Fibroblast of mammary gland (primary cell): ENCODE results near the gene TMEM50B.
"Not testable (repeated sequence)": the region's sequence is repeated elsewhere in the genome, so short reads cannot be mapped to it uniquely, and the experiment has no call there.

Source experiments
- DNase-seq: peaks from one replicate; pipeline ENCODE4 v3.0.0-alpha.2; 2010; ENCODE audit warnings: low read depth
- H3K4me3 ChIP-seq: 2 replicates; pipeline ENCODE4 v1.5.1; 2011; ENCODE audit warnings: low read depth, mild to moderate bottlenecking, low read length, moderate library complexity; ENCODE audit not compliant: control insufficient read depth
- TF ChIP-seq, protein P1 (sequence below): conservative IDR thresholded peaks from 2 replicates; pipeline ENCODE4 v1.5.1; 2011; ENCODE audit warnings: low read depth, low read length, inconsistent platforms; ENCODE audit not compliant: control insufficient read depth, insufficient read depth

The TMEM50B gene

GRCh38 chr21:33421713-33422393 is 57.9 kb downstream of the TMEM50B start:
- DNase-seq = no peak
- TF ChIP-seq, protein P1, sequence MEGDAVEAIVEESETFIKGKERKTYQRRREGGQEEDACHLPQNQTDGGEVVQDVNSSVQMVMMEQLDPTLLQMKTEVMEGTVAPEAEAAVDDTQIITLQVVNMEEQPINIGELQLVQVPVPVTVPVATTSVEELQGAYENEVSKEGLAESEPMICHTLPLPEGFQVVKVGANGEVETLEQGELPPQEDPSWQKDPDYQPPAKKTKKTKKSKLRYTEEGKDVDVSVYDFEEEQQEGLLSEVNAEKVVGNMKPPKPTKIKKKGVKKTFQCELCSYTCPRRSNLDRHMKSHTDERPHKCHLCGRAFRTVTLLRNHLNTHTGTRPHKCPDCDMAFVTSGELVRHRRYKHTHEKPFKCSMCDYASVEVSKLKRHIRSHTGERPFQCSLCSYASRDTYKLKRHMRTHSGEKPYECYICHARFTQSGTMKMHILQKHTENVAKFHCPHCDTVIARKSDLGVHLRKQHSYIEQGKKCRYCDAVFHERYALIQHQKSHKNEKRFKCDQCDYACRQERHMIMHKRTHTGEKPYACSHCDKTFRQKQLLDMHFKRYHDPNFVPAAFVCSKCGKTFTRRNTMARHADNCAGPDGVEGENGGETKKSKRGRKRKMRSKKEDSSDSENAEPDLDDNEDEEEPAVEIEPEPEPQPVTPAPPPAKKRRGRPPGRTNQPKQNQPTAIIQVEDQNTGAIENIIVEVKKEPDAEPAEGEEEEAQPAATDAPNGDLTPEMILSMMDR = no peak
- H3K4me3 ChIP-seq = no peak overlapping the region

DNA sequence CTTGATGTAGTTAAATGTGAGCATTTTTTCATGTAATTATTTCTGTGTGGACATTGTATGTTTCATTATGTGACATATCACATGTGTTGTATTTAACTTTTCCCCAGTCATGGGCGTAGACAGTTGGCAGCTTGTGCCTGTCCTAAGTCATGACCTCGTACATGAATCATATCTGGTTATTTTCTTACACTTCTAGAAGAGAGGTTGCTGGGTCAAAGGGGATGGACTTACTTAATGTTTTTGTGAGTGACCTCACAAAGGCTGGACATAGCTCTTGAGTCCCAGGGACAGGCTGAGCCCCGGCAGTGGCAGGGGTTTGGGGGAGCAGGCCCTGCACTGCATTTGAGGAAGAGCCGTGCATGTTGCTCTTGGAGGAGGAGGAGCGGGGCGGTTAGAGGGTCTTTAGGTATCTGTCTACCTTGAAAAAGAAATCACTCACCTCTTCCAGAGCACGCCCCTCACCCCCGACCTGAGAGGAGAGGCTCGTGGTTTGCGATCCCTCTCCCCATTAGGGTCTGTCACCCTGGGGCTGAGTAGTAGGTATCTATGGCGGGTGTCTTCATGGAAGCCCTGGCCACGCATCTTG is 60.1 kb downstream of the TMEM50B start:
- peak; percentile 96 for DNase-seq
- TF ChIP-seq, protein P1 = no peak
- H3K4me3 ChIP-seq = no peak overlapping the region

DNA sequence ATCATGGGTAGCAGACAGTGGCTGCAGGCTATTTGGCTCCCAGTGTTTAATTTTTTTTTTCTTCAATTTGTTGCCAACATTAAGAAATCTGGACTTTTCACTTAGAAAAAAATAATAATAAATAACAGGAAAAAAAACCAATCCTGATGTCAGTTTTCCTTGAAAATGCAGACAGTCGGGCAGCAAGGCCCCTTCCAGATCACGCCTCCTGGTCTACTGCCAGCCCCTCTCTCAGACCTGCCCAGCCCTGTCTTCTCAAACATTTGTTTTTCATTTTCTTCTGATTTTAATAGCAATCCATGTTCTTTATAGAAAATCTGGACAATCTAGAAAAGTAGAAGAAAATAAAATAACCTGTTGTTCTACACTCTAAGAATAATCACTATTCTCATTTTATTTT is 61.1 kb downstream of the TMEM50B start:
- DNase-seq = peak; percentile 72
- H3K4me3 ChIP-seq = no peak overlapping the region
- TF ChIP-seq, protein P1 = no peak

- no peak for DNase-seq
- TF ChIP-seq, protein P1 = no peak
- H3K4me3 ChIP-seq = no peak overlapping the region
Observed at GRCh38 chr21:33414926-33415325, 64.8 kb downstream of the TMEM50B start.

GRCh38 chr21:33414068-33414467 is 65.7 kb downstream of the TMEM50B start:
- H3K4me3 ChIP-seq = no peak overlapping the region
- TF ChIP-seq, protein P1 = no peak
- no peak for DNase-seq

DNA sequence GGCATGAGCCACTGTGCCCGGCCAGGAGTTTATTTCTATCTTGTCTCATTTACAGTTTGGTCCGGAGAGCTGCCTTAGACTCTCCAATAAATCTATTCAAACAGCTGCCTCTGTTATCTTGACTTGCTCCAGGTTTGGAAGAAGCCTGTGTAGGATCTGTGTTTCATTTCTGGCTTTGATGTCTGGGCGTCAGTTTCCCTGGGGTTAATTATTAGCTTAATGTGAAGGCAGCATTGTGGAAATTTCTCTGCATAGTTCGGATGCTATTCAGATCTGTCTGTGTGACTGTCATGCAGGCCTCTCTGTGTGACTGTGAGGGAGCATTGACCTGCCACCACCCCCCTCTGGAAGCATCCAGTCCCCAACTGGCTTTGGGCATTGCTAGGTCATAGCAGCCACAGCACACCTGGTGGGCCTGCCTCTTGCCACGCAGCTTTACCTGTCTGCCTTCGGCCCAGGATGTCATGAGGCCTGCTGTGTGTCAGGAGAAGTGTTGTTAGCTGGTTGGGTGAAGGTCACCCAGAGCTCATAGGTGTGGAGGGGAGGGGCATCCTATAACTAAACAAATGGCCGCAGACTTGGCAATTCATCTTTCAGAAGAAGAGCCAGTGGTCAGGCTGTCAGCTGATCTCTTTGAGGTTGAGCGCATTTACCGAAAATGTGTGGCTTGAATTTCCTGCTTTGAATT is 66.8 kb downstream of the TMEM50B start:
- TF ChIP-seq, protein P1 = no peak
- DNase-seq = no peak
- no peak overlapping the region for H3K4me3 ChIP-seq

DNA sequence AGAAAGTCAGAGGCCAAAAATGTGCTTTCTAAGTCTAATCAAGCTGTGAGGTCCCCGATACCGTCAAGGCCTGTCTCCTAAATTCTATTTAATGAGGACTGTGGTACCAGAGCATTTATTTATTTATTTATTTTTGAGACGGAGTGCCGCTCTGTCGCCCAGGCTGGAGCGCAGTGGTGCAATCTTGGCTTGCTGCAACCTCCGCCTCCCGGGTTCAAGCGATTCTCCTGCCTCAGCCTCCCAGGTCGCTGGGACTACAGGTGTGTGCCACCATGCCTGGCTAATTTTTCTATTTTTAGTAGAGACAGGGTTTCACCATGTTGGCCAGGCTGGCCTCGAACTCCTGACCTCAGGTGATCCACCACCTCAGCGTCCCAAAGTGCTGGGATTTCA is 67.3 kb downstream of the TMEM50B start:
- not testable (repeated sequence) for DNase-seq, H3K4me3 ChIP-seq
